GM21447 (cell line): ENCODE results near the gene TBX3.

Experiments used
- ATAC-seq: cut with Tn5 transposase; IDR thresholded peaks from one replicate; pipeline ENCODE4 v1.9.1; 2021; ENCODE audit not compliant: unreplicated experiment

Gene TBX3

DNA sequence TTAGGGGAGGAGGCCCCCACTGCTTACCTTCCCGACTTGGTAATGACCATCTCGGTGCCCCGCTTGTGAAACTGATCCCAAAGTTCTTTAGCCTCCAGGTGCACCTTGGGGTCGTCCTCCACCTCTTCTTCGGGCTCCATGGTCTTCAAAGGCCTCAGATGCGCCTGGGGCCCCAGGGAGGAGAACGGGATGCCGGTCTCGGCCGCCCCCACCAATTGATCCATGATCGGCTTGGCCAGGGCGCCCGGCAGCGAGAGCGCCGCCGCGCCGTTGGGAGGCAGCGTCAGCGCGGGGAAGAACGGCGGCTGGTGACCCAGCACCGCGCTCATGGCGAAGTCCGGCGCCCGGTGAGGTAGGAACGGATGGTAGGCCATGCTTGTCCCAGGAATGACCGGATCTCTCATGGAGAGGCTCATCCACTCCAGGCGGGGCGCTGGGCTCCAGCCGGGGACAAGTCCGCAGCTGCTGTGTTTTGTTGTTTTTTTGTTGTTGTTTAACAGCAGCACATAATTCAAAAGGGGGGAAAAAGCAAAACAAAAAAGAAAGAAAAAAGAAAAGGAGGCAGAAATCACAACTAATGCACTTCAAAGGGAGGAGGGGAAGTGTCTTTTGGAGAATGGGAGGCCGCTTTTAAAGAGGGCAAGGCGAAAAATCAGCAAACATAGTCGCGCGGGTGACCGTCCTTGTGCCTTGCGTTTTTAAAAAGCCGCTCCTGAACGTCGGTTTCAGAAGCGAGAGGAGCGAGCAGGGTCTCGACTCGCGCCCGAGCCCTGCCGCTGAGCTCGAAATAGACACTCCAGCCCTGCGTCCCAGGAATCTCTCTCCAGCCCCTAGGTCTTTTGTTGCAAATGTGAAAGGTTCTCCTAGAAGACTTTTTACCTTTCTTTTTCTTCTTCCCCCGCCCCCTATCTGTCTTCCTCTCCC is 928 bp downstream of the TBX3 start:
- no peak for ATAC-seq

DNA sequence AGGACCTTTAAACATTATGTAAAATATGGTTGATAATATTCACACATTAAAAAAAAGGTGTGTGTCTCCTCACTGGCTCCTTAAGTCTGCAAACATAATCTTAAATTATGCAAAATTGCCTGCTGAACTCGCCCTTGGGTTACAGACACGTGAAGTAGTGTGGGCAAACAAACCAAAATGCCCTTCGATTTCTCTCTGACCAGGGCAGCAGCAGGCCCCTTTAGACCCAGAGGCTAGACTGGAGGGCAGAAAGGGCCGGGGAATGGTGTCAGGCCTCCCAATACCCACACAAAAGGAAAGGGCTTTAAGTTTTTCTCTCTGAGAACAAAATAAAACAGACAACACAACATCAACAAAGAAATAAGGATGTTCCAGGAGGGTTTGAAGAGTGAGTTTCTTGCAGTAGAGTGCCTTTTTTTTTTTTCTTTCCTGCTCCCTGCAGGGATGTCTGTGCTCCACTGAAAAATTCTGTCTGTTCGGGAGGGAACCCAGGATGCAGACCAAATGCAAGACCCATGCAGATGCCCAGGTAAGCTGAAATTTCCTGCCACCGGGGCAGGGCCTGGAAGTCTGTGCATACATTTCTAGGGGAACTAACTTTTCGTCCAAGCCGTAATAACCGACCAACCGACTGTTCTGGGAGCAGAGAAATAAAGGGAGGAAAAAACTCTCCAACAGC is 1.7 kb downstream of the TBX3 start:
- no peak for ATAC-seq

DNA sequence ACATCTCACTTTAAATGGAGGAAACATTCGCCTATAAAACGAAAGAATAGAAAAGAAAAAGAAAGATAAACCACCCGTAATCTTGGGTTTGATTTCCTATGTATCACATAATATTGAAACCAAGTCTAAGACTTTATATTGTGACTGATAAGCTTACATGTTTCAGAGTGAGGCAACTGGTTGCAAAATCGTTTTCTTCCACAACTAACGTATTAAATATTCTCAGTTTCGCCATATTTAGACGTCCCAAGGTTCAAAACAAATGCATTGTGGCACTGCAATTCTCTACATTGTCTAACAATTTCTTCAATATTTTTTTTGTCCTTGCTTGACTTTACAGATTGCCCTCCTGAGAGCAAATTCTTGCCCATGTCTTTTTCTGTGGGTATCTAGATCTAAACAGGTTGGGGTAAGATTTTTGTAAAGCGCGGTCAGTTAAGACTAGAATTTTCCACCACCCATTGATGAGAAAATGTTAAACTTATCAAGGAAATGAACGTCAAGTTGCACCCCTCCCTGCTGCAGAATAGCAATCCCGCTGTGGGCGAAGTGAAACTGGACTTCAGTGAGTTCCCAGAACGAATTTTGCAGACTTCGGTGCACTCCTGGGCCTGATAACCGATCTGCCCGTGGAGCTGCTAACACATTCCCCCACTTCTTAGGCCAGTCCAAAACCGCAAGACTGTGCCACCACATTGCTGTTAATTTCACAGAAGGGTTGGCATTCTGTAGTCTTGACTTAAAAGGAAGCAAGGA is 2.7 kb downstream of the TBX3 start:
- ATAC-seq, result no peak

DNA sequence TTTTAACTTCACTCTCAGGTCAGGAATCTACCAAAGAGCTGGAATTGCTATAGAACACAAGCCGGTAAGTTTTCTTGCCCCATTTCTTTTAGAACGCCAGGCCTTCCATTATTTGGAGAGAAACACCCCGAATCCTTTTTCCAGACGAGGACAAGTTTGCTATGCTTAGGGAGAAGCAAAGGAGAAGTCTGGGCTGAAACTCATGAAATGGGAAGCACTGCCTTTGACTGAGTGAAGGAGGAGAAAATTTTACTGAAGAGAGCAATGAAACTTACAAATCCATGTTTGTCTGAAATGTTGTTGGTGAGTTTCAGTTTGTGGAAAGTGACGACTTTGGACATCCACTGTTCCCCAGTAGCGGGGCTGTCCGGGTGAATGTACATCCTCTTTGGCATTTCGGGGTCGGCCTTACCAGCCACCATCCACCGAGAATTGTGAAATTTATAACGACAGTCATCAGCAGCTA is 3.3 kb downstream of the TBX3 start:
- ATAC-seq, result no peak

DNA sequence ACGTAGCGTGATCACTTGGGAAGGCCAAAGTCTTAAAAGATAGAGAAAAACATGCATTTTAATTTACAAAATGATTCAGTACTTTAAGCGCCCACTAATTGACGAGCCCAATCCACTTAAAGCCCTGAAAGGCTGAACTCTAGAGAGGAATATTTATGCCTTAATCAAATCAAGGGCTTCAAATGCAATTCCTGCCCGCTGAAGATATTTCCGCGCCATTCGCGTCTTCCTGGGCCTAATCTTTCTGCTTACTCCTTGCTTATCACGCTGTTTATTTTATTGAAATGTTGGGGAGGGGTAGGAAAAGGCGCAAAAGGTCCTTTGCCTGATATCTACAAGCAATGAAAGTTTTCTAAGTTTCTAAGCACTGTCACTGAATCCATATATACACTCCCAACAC is 4.0 kb downstream of the TBX3 start:
- ATAC-seq, result no peak

DNA sequence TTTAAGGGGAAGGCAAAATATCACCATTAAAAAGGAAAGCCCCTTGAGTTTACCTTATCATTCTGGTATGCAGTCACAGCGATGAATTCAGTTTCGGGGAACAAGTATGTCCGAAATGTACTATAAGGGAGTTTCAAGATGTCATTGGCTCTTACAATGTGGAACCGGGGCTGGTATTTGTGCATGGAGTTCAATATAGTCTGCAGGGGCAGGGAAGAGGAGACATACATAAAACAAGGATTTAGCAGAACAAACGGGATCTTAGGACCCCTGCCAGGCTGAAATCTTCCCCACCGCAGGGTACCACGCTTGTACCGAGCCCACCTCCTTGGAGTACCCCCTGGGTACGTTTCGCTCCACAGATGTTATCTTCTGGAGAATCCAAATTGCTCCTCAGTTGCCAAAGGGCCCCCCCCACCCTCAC is 4.5 kb downstream of the TBX3 start:
- ATAC-seq, result no peak

DNA sequence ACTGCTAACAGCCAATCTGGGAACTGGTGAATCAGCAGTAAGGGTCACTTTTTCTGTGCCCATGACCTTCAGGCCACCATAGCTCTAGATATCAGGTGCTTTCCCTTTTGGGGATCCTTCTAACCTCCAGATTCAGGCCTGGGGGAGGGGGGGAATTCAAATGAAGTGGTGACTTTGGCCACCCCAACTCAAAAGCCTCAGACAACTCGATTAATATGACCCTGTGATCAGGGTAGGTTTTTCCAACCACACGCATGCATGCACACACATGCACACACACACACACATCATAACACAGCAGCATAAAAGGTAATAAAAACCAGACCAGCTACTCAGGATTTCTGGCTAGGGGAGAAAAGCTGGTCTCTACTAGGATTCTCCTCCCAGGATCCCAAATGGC is 5.3 kb downstream of the TBX3 start:
- ATAC-seq, result no peak

DNA sequence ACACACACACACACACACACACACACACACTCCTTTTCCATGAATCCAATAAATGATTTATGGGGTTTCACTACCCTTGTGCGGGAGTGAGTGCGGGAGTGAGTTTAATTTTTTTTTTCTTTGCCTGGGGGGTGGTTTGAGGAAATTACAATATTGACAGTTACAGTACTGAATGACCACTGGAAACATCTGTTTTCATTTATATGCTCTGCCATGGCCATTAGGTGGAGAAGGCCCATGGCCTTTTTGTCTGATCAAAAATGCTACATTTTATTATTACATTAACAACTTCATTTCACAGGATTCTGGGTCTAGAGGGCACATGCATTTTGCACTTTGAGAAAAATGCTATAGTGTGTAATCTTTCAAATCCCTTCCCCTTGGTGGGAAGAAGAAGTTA is 5.9 kb downstream of the TBX3 start:
- ATAC-seq, result no peak

DNA sequence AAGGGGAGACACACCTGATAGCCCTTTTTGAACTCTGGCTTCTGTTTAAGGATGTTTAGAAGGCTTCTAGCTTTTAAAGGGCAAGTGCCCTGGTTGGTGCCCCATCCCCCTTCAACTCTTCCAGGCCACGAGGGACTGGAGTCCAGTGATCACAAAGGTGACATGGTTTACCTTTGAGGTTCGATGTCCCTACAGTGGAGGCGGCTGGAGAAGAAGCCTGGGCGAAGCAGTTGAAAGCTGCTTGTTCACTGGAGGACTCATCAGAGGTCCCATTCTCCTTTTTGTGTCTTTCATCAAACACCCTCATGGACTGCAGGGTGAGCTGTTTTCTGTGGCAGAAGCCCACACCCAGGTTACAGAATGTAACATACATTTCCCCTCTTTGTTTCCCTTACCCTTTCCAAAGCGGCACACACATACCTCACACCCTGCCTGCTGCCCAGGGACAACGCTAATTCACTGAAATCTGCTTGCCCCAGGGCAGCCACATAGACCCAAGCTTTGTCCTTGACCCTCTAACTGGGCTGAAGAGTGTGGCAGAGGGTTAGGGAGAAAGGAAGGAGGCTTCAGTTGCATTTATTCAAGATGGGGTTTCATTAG is 7.7 kb downstream of the TBX3 start:
- no peak for ATAC-seq

DNA sequence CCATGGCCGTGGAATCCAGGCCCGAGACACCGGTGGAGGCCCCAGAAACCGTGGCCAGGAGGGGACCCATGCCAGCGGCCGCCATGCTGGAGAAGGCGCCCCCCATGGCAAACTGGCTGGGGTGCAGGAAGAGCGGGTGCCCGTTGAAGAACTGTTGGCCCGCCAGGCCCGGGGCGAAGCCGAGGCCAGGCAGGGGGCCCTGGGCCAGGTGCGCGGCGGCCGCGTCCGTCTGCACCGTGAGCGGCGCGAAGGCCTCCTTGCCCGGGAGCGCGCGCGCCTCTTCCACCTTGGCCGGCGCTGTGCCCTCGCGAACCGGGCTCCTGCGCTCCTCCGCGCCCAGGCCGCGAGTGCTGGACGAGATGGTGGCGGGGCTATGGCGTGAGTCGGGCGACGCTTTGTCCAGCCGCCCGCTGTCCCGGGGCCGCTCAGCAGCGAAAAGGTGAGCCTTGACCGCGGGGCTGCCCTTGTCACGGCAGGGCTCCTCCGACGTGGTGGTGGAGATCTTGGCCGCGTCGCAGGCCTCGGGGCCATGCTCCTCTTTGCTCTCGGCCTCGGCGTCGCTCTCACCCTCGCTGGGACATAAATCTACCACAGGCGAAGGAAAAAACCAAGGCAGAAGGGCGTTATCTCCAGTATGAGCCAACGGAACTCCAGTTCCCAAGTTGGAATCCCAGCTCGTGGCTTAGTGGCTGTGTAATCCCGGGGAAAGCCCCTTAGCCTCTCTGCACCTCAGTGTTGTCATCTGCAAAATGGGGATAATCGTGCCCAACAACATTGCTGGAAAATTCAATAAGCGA is 9.5 kb downstream of the TBX3 start:
- no peak for ATAC-seq

DNA sequence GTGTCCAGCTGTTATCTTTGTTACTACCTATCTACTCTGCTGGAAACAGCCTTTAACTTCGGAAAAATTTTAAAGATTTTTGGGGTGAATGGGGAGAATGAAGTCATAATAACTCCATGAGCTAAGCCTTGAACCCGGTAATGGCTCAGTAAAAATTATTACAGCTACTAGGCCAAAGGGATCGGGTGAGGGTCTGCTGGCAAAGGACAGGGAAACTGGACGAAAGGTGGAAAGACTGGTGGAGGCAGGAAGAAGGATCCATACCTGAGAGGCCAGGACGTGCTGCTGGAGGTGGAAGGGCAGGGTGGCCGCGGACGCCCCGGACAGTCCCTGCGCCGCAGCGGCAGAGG is 10.1 kb downstream of the TBX3 start:
- ATAC-seq, result no peak

DNA sequence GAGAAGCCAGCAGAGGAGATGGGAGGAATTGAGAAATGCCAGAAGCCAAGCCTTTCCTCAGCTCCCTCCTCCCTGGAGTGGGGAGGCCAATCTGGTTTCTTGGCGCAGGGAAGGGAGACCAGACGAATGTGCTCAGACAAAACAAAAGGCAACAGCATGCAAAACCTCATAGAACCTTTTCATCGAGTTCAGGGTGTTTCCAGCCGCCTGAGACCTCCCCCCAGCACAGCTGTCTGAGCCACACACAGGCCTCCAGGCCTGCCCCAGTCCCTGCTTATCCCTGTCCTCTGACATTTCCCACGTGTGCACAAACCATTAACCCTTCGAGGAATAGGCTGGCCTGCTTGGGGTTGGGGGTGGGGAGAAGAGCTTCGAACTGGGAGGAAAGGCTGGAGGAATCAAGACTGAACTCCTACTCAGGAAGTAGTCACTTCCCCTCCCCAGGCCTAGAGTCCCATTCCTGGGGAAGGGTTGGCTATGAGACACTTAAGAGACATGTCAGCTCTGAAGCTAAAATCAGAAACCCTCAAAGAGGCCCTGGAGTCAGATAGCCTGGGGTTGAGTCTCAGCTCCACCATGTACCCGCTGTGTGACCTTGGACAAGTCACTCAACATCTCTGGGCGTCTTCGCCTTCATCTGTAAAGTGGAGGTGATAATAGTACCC is 10.7 kb downstream of the TBX3 start:
- no peak for ATAC-seq

DNA sequence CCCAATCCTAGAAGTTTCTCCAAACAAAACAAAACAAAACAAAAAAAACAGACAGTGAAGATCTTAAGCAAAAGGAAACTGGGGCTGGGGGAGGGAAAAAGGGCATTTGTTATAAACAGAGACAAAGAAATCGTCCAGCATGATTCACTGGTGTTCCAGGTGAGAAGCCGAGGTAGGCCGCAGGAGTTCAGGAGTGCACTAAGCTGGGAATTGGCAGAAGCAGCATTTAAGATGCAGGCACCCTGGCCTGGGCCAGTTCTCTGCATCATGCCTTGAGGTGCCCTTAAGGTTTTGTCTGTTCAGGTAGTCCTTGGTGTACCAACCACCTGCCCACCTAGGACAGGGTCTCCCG is 11.2 kb downstream of the TBX3 start:
- ATAC-seq, result no peak

DNA sequence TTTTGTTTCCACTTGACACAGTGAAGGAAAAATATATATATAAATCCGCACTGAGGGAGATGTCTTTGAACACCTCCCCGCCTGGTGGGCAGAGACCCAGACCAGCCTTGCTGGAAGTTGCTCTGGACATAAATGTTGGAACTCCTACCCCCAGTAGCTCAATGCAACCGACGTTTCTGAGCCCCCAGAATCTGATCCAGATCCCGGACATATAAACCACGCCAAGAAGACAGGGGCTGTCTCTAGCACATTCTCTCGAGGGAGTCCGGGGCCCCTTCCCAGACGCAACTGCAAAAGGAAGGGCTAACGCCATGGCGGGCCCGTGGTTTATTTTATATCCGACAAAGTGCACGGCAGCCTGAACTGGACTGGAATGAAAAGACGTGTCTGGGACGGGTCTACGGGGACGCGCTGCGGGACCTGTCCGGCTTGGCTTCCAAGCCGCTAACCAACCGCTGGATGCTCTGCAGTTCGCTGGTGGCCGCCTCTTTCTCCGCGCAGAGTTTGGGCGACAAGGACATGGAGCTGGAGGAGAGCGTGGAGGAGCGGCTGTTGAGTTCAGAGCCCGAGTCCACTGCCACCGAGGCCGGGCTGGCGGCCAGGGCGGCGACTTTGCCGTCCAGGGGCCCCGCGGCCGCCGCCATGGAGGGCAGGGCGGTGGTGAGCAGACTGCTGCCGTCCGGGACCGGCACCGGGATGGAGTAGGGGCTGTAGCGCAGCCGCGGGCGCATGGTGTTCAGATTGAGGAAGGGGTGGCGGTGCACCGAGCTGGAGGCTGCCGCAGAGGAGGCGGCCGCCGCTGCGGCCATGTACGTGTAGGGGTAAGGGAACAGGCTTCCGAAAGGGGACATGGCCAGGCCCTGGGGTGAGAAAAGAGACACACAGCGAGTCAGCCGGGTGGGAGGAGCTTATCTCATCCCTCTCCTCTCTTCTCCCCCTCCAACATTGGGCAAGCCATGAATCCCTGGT is 12.2 kb downstream of the TBX3 start:
- no peak for ATAC-seq

DNA sequence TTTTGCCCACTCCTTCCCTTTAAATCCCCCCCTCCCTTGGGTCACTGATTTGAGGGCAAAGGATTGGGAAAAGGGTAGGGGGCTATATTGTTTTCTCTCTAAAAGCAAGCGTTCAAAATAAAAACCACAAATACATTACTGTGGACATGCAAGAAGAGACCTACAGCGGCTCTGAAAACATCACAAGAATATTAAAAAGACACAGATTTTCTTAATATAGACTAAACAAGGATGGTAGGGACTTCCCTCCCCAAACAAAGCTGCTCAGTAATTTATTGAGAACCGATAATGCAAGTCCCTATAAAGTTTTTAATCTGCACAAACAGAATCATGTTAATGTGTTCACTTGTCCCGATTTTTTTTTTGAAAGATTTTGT is 12.9 kb downstream of the TBX3 start:
- no peak for ATAC-seq

DNA sequence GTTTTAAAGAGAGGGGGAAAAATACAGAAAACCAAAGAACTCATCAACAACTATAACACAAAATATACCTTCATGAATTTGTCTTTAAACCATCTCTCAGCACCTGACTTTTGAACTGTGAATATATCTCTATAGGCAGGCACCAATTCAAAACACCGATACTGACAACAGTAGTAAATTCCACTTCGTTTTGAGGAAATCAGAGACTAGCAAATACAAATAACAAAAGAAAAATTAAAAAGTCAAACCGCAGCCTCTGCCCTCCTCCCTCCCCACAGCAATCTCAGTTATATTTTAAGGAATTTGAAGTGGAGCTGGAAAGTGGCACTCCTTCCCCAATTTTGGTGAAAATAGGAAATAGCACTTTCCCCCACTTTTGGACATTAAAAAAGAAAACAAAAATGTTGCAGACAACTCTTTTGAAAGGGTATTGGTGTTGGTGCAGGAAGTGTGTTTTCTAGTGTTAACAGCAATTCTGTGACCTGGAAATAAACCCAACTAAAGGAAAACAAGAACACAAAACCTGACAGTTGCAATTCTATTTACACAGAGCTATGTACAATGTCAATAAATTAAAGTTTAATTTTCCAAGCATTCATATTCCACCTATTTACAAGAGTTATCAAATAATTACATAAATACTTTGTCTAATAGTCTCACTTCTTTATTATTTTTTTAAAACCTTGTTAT is 13.5 kb downstream of the TBX3 start:
- no peak for ATAC-seq

DNA sequence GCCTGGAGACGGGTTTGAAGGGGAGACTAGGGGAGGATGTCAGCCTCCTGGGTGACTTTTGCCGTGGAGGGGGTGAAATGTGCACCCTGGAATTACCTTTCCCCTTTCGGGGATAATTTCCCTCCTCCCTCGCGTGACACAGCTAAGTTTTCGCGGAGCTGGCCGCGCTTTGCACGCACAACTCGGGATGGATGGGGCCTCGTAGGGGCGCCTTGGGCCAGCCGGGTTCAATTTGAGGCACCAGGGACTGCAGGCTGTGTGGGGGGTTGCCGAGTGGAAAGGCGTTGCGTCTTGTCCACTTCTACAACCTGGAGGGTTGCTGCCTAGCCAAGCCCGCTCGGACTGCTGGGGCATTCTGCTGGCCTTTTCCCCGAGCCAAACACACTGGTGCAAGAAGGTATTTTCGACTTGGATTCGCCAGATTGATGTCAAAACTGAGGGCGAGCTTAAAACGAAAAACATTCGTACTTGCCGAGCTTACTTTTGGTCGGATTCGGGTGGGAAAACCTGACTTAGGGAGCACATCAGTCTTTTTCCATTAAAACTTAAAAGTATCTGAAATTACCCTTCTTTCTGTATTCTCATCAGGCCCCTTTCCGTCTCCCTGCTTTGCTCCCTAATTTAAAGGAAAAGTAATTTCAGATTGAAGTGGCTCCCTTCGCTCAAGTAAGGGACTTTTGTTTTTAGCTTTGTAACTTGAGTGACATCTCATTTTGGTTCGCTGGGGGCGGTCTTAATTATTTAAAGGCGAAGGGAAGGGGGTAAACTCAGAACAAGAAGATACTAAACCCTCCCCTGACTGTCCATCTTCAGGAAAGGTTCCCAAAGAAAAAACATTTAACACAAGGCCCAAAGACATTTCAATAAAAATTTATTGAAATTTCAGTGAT is 14.3 kb downstream of the TBX3 start:
- no peak for ATAC-seq
